ENCODE measurements around the gene HK1. TPM values are rescaled to one million over a fixed set of nuclear protein-coding genes. Genes with fewer than 3 reads are reported as not detected.

The HK1 gene
- total RNA-seq = 106 and 220 TPM in 2 replicates

GRCh38 chr10:69278446-69278963, at the start of gene HK1:
HK1 (plus strand) TSS chr10:69278496.

GRCh38 chr10:69416695-69417094, 138.4 kb downstream of the HK1 start, which contains the start of gene TACR2:
TACR2 (minus strand) TSS chr10:69416918; CDS start chr10:69416323, 595 bp downstream.

DNA sequence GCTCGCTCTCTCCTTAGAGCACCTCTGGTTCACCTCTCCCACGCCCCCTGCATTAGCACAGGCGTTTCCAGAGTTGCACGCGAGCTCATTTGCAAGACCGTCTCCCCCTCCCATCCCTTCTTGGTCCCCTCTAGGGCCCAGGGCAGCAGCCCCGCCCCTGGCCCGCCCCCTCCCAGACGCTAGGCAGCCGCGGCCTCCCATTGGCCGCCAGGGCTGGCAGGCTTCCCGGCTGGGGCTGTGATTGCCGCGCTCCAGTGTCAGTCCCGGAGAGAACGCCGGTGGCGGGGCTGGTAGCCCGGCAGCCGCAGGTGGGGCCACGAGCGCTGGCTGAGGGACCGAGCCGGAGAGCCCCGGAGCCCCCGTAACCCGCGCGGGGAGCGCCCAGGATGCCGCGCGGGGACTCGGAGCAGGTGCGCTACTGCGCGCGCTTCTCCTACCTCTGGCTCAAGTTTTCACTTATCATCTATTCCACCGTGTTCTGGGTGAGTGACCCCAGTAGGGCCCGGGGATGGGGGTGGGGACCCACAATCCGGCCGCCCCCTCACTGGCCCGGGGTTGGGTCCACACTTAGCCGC, 173.0 kb downstream of the HK1 start, which contains the start of gene TSPAN15:
TSS of gene TSPAN15 (plus strand) at position 257 of the 575 bp plus-strand sequence. CDS start at position 387, 130 bp downstream.

Other genes starting within 250 kb of the HK1 start
- gene SRGN, start 190.4 kb upstream of the HK1 start, total RNA-seq = 9.8 and 13.1 TPM in 2 replicates
- gene VPS26A, start 154.3 kb upstream of the HK1 start, total RNA-seq = 35.6 and 43.5 TPM in 2 replicates
- 23.8 and 33.0 TPM in 2 replicates for gene SUPV3L1, start 98.3 kb upstream of the HK1 start, total RNA-seq
- 0.59 and 1.9 TPM in 2 replicates for gene HKDC1, start 58.2 kb upstream of the HK1 start, total RNA-seq
- gene TACR2, start 138.4 kb downstream of the HK1 start, total RNA-seq = under 0.01 and 0.42 TPM in 2 replicates
- 10.1 and 35.0 TPM in 2 replicates for gene TSPAN15, start 173.0 kb downstream of the HK1 start, total RNA-seq

All from smooth muscle cell of the umbilical artery (primary cell).